OCI-LY7 (cell line): ENCODE data around the gene NMT1.

Experiments used
- EZH2phosphoT487 ChIP-seq: fragments of 200-600 bp; sonication (generic); IDR thresholded peaks from 2 replicates; pipeline ENCODE4 v1.6.1; 2018; ENCODE audit warnings: low read depth, borderline replicate concordance, mild to moderate bottlenecking, mixed run types, antibody characterized with exemption, low read length, moderate library complexity, mixed read lengths
- TF ChIP-seq, protein P1 (sequence below): fragments of 200-600 bp; sonication (generic); conservative IDR thresholded peaks from 2 replicates; pipeline ENCODE4 v1.5.1; 2014; ENCODE audit warnings: mild to moderate bottlenecking, antibody characterized with exemption, low read length, moderate library complexity, mixed read lengths

DNA sequence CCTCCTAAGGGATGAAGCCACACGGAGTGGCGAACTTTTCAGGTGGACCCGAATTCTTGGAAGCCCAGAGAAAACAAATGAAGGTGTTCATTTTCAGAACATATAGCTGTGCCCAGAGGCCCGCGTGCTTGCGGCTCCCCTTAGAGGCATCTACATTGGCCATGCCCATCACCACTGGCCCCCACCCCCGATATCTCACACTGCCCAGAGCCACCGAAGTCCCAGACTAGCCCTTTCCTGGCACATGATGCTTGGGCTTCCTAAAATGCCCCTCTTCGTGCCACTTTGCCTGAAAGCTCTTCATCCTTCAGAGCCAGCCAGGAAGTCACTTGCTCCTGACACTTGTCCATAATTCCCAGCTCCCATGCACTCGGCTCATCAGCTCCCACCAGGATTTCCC is 85.0 kb downstream of the NMT1 start:
- TF ChIP-seq, protein P1, sequence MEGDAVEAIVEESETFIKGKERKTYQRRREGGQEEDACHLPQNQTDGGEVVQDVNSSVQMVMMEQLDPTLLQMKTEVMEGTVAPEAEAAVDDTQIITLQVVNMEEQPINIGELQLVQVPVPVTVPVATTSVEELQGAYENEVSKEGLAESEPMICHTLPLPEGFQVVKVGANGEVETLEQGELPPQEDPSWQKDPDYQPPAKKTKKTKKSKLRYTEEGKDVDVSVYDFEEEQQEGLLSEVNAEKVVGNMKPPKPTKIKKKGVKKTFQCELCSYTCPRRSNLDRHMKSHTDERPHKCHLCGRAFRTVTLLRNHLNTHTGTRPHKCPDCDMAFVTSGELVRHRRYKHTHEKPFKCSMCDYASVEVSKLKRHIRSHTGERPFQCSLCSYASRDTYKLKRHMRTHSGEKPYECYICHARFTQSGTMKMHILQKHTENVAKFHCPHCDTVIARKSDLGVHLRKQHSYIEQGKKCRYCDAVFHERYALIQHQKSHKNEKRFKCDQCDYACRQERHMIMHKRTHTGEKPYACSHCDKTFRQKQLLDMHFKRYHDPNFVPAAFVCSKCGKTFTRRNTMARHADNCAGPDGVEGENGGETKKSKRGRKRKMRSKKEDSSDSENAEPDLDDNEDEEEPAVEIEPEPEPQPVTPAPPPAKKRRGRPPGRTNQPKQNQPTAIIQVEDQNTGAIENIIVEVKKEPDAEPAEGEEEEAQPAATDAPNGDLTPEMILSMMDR: no peak
- no peak for TF ChIP-seq EZH2phosphoT487
